ENCODE results near the gene OPCML. TPM values are rescaled to one million over a fixed set of nuclear protein-coding genes. Genes with fewer than 3 reads are reported as not detected.

OPCML gene
- polyA plus RNA-seq, 1 donor from 2014 or later = 11.6 TPM

GRCh38 chr11:133122256-133122655 lies 410.0 kb downstream of the OPCML start:
- no peaks in the 10 kb centered on the region for H4K20me1 ChIP-seq (ENCODE audit: insufficient read depth)
- H3K4me2 ChIP-seq (ENCODE audit: low read length) = no peak overlapping the region
- H3K4me3 ChIP-seq (ENCODE audit: low read length) = no peak overlapping the region
- H3K9ac ChIP-seq (ENCODE audit: low read length) = no peak overlapping the region
- H3K9me3 ChIP-seq (ENCODE audit: low read length) = no peaks in the 10 kb centered on the region
- no peak overlapping the region for H3K27ac ChIP-seq (ENCODE audit: low read length)
- no peaks in the 10 kb centered on the region for H3F3A ChIP-seq (ENCODE audit: insufficient read depth, low read length, poor library complexity, severe bottlenecking)
- TF ChIP-seq EP300 (conservative IDR thresholded peaks at IDR 0.05; ENCODE audit: poor library complexity, severe bottlenecking) (no peak), EZH2 (IDR thresholded peaks at IDR 0.05; ENCODE audit: borderline replicate concordance, insufficient read depth, low read length, poor library complexity, severe bottlenecking) (no peak), POLR2AphosphoS5 (IDR thresholded peaks at IDR 0.05) (no peak)
- no peaks in the 10 kb centered on the region for H3K79me2 ChIP-seq (replicated peaks; ENCODE audit: insufficient read depth, low read length)
- H3K9me2 ChIP-seq (ENCODE audit: insufficient read depth, low read length) = no peaks in the 10 kb centered on the region
- H2AFZ ChIP-seq (ENCODE audit: low read depth, low read length) = no peak overlapping the region
- H3K27me3 ChIP-seq (ENCODE audit: insufficient read depth, low read depth, low read length) = no peaks in the 10 kb centered on the region
- H3K36me3 ChIP-seq (ENCODE audit: insufficient read depth, low read length) = no peaks in the 10 kb centered on the region

- H4K20me1 ChIP-seq (ENCODE audit: insufficient read depth) = no peaks in the 10 kb centered on the region
- no peaks in the 10 kb centered on the region for H3K9me3 ChIP-seq (ENCODE audit: low read length)
- H2AFZ ChIP-seq (ENCODE audit: low read depth, low read length) = no peak overlapping the region
- no peak overlapping the region for H3K4me3 ChIP-seq (ENCODE audit: low read length)
- H3K9ac ChIP-seq (ENCODE audit: low read length) = no peak overlapping the region
- H3K27ac ChIP-seq (ENCODE audit: low read length) = no peak overlapping the region
- no peaks in the 10 kb centered on the region for H3K27me3 ChIP-seq (ENCODE audit: insufficient read depth, low read depth, low read length)
- H3K4me2 ChIP-seq (ENCODE audit: low read length) = no peak overlapping the region
- H3K9me2 ChIP-seq (ENCODE audit: insufficient read depth, low read length) = no peaks in the 10 kb centered on the region
- H3K79me2 ChIP-seq (replicated peaks; ENCODE audit: insufficient read depth, low read length) = no peaks in the 10 kb centered on the region
- H3K36me3 ChIP-seq (ENCODE audit: insufficient read depth, low read length) = no peaks in the 10 kb centered on the region
- TF ChIP-seq MXI1 (conservative IDR thresholded peaks at IDR 0.05; ENCODE audit: poor library complexity, severe bottlenecking) (no peak), EZH2 (IDR thresholded peaks at IDR 0.05; ENCODE audit: borderline replicate concordance, insufficient read depth, low read length, poor library complexity, severe bottlenecking) (no peak), TAF1 (IDR thresholded peaks at IDR 0.05; ENCODE audit: low read depth) (no peak), EP300 (conservative IDR thresholded peaks at IDR 0.05; ENCODE audit: poor library complexity, severe bottlenecking) (no peak), RAD21 (conservative IDR thresholded peaks at IDR 0.05) (no peak), SMC3 (conservative IDR thresholded peaks at IDR 0.05; ENCODE audit: poor library complexity) (no peak), POLR2AphosphoS5 (IDR thresholded peaks at IDR 0.05) (no peak)
- TF ChIP-seq, protein P1, sequence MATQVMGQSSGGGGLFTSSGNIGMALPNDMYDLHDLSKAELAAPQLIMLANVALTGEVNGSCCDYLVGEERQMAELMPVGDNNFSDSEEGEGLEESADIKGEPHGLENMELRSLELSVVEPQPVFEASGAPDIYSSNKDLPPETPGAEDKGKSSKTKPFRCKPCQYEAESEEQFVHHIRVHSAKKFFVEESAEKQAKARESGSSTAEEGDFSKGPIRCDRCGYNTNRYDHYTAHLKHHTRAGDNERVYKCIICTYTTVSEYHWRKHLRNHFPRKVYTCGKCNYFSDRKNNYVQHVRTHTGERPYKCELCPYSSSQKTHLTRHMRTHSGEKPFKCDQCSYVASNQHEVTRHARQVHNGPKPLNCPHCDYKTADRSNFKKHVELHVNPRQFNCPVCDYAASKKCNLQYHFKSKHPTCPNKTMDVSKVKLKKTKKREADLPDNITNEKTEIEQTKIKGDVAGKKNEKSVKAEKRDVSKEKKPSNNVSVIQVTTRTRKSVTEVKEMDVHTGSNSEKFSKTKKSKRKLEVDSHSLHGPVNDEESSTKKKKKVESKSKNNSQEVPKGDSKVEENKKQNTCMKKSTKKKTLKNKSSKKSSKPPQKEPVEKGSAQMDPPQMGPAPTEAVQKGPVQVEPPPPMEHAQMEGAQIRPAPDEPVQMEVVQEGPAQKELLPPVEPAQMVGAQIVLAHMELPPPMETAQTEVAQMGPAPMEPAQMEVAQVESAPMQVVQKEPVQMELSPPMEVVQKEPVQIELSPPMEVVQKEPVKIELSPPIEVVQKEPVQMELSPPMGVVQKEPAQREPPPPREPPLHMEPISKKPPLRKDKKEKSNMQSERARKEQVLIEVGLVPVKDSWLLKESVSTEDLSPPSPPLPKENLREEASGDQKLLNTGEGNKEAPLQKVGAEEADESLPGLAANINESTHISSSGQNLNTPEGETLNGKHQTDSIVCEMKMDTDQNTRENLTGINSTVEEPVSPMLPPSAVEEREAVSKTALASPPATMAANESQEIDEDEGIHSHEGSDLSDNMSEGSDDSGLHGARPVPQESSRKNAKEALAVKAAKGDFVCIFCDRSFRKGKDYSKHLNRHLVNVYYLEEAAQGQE (IDR thresholded peaks at IDR 0.05; ENCODE audit: borderline replicate concordance) = no peak
- TF ChIP-seq, protein P2, sequence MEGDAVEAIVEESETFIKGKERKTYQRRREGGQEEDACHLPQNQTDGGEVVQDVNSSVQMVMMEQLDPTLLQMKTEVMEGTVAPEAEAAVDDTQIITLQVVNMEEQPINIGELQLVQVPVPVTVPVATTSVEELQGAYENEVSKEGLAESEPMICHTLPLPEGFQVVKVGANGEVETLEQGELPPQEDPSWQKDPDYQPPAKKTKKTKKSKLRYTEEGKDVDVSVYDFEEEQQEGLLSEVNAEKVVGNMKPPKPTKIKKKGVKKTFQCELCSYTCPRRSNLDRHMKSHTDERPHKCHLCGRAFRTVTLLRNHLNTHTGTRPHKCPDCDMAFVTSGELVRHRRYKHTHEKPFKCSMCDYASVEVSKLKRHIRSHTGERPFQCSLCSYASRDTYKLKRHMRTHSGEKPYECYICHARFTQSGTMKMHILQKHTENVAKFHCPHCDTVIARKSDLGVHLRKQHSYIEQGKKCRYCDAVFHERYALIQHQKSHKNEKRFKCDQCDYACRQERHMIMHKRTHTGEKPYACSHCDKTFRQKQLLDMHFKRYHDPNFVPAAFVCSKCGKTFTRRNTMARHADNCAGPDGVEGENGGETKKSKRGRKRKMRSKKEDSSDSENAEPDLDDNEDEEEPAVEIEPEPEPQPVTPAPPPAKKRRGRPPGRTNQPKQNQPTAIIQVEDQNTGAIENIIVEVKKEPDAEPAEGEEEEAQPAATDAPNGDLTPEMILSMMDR (IDR thresholded peaks at IDR 0.05; ENCODE audit: poor library complexity, severe bottlenecking) = no peak
- H3F3A ChIP-seq (ENCODE audit: insufficient read depth, low read length, poor library complexity, severe bottlenecking) = no peaks in the 10 kb centered on the region
These were observed 413.6 kb downstream of the OPCML start for GRCh38 chr11:133118563-133119268.
